HepG2 (cell line): ENCODE data around the gene RNH1.

Experiments used
- CHCHD3 ChIP-seq: sonication (generic); formaldehyde crosslinking; IDR thresholded peaks from 2 replicates; pipeline ENCODE4 v1.8.0; 2022; ENCODE audit warnings: mild to moderate bottlenecking, missing genetic modification reagents, moderate library complexity
- CTCF ChIP-seq: sonication (generic); formaldehyde crosslinking; IDR thresholded peaks from 2 replicates; pipeline ENCODE4 v1.5.0; 2020; ENCODE audit warnings: mild to moderate bottlenecking, missing genetic modification reagents, moderate library complexity
- HMG20A ChIP-seq: IDR thresholded peaks from 2 replicates; pipeline ENCODE4 v1.6.1; 2016; ENCODE audit warnings: borderline replicate concordance
- MIER2 ChIP-seq: IDR thresholded peaks from 2 replicates; pipeline ENCODE4 v1.6.1; 2016; ENCODE audit warnings: missing biosample characterization, missing genetic modification reagents
- POLR2A ChIP-seq, 2 experiments: IDR thresholded peaks; 2 replicates each; pipeline ENCODE4 v1.6.1; 2011; ENCODE audit warnings: low read depth in 2 of 2, low read length in 2 of 2, mild to moderate bottlenecking in 1 of 2, moderate library complexity in 1 of 2; ENCODE audit not compliant: insufficient read depth in 1 of 2
- POLR2AphosphoS2 ChIP-seq: IDR thresholded peaks from 2 replicates; pipeline ENCODE4 v1.6.1; 2011; ENCODE audit warnings: low read depth, low read length, improper control_type of control experiment
- SIN3A ChIP-seq: IDR thresholded peaks from 2 replicates; pipeline ENCODE4 v1.6.1; 2011; ENCODE audit warnings: low read depth, mild to moderate bottlenecking, control low read depth, low read length, borderline replicate concordance
- TEAD2 ChIP-seq: sonication (generic); formaldehyde crosslinking; IDR thresholded peaks from 2 replicates; pipeline ENCODE4 v1.9.0; 2021; ENCODE audit warnings: missing genetic modification reagents
- ZFP36 ChIP-seq: fragments of 150-350 bp; IDR thresholded peaks from 2 replicates; pipeline ENCODE4 v1.6.1; 2018; ENCODE audit warnings: borderline replicate concordance, low read length, low read depth; ENCODE audit not compliant: partially characterized antibody
- ZNF83 ChIP-seq: sonication (generic); formaldehyde crosslinking; IDR thresholded peaks from 2 replicates; pipeline ENCODE4 v1.4.0; 2020; ENCODE audit warnings: missing genetic modification reagents, mild to moderate bottlenecking, borderline replicate concordance
- TF ChIP-seq, protein P1 (sequence below): sonication (generic); formaldehyde crosslinking; IDR thresholded peaks from 2 replicates; pipeline ENCODE4 v1.8.1; 2022; ENCODE audit warnings: mild to moderate bottlenecking, missing genetic modification reagents

DNA sequence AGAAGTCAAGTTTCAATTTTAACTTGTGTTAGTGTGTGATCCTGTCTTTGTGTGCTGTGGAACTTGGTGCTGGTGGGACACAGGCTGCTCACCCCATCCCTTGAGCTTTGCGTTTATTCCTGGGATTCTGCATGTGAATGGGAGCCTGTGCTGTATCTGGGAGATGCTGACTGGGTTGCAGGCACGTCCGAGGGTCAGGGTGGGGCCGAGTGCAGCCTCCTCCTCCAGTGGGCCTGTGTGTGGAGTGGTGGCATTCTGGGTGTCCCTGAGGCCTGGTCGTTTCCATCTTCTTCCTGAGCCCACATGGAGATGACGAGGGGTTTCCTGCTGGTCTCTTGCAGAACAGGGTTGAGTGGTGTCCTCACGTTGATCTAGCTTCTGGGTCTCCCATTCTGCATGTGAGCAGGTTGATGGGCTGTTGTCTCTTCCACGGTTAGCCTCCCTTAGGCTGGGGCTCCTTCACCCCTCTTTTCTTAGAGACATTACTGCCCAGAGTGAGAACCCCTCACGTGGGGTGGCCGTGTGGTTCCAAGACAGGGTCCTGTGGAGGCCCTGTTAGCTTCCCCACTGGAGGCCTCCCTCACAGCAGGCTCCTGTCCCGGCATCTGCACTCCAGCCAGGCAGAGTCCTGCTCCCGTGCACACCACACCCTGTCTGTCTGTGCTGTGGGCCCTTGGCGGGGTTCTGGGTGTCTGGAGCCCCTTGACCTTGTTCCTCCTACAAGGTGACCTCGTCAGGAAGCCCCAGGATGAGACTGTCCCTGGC is 52.1 kb downstream of the RNH1 start:
- TF ChIP-seq ZFP36 (no peak), HMG20A (CRISPR knock-in tag) (no peak), POLR2A (IDR thresholded peaks at IDR 0.05; ENCODE audit: insufficient read depth in 1 of 2, low read depth in 2 of 2, low read length in 2 of 2) (no peak), MIER2 (no peak), CHCHD3 (CRISPR knock-in tag) (no peak), CTCF (CRISPR knock-in tag) (no peak), SIN3A (no peak), ZNF83 (CRISPR knock-in tag) (no peak), TEAD2 (CRISPR knock-in tag) (no peak), POLR2AphosphoS2 (no peak)
- TF ChIP-seq, protein P1, sequence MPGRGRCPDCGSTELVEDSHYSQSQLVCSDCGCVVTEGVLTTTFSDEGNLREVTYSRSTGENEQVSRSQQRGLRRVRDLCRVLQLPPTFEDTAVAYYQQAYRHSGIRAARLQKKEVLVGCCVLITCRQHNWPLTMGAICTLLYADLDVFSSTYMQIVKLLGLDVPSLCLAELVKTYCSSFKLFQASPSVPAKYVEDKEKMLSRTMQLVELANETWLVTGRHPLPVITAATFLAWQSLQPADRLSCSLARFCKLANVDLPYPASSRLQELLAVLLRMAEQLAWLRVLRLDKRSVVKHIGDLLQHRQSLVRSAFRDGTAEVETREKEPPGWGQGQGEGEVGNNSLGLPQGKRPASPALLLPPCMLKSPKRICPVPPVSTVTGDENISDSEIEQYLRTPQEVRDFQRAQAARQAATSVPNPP (CRISPR knock-in tag) = no peak
